ENCODE results near the gene IL17RA.

The IL17RA gene

DNA sequence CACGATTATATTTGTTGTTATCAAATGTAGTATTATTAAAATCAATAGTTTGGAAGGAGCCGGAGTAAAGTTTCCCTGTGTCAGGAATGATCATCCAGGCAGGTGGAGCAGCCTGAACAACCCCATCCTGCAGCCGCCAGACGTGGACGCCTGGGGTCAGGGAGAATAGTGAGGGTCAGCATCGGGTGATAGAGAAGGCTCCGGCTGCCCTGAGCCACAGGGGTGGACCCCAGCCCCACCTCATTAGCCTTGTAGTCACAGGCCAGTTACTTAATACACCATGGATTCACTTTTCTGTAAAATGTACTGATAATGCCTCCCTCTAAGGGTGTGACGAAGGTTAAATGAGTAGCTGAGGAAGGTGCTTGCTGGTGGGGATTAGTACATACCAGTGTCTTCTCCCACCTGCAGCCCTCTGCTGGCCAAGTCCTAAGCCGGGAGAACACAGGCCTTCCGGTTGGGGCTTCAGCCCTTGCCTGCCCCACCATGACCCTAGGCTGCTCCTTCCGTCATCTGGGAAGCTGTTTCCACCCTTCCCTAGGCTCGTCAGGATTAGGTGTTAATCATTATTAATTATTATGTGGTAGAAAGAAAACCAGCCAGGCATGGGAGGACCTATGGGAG is 21.5 kb downstream of the IL17RA start:
- no peak for DNase-seq (ENCODE audit: low spot score)

DNA sequence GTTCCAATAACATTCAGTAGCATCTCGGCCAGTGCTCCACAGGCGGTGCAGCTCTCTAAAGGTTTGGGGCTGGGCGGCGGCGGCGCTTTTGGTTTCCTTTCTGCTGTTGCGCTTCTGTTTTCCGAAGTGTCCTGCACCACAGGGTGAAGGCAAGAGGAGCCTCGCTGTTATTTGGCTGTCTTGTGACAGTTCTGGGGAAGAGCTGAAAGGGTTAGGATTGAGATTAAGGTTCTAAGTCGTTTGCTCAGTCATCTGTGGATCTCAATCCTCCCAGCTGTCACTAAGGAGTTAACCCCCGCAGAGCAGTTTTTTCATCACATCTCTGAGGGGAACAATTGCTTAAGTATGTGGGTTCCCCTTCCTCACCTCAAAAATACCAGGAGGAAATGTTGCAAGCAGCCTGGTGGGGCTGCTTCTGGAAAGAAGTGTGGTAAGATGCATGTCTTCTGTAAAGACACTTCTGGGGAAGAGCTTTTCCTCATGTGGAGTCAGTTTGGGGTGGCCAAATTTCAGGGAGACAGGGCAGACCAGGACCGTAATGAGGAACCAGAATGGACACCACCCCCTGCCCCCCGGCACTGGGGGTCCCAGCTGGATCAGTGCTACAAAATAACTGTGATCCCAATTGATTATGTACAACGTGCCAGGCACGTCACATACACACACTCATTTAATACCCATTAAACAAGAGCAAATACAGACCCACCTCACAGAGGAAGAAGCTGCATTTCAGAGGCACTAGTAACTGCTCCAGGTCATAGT is 22.2 kb downstream of the IL17RA start:
- DNase-seq (ENCODE audit: low spot score), result no peak

DNA sequence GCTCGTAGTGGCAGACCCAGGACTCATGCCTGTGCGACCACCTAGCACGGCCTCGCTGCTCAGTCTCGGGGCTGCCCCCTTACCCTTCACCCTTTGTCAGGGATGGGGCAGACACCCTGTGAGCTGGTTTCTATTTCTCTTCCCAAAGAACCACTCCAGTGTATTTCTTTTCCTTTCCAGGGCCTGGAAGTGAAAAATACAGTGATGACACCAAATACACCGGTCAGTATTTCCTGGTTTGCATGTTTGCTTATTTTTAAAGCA is 22.7 kb downstream of the IL17RA start:
- DNase-seq (ENCODE audit: low spot score), result no peak

DNA sequence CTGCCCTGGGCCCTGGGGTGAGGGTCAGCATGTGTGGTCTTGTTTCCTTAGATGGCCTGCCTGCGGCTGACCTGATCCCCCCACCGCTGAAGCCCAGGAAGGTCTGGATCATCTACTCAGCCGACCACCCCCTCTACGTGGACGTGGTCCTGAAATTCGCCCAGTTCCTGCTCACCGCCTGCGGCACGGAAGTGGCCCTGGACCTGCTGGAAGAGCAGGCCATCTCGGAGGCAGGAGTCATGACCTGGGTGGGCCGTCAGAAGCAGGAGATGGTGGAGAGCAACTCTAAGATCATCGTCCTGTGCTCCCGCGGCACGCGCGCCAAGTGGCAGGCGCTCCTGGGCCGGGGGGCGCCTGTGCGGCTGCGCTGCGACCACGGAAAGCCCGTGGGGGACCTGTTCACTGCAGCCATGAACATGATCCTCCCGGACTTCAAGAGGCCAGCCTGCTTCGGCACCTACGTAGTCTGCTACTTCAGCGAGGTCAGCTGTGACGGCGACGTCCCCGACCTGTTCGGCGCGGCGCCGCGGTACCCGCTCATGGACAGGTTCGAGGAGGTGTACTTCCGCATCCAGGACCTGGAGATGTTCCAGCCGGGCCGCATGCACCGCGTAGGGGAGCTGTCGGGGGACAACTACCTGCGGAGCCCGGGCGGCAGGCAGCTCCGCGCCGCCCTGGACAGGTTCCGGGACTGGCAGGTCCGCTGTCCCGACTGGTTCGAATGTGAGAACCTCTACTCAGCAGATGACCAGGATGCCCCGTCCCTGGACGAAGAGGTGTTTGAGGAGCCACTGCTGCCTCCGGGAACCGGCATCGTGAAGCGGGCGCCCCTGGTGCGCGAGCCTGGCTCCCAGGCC is 23.7 kb downstream of the IL17RA start:
- DNase-seq (ENCODE audit: low spot score), result no peak

GRCh38 chr22:17109113-17109865 is 24.5 kb downstream of the IL17RA start:
- DNase-seq (ENCODE audit: low spot score), result no peak

DNA sequence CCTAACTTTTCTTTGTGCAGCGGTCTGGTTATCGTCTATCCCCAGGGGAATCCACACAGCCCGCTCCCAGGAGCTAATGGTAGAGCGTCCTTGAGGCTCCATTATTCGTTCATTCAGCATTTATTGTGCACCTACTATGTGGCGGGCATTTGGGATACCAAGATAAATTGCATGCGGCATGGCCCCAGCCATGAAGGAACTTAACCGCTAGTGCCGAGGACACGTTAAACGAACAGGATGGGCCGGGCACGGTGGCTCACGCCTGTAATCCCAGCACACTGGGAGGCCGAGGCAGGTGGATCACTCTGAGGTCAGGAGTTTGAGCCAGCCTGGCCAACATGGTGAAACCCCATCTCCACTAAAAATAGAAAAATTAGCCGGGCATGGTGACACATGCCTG is 25.2 kb downstream of the IL17RA start:
- no peak for DNase-seq (ENCODE audit: low spot score)

DNA sequence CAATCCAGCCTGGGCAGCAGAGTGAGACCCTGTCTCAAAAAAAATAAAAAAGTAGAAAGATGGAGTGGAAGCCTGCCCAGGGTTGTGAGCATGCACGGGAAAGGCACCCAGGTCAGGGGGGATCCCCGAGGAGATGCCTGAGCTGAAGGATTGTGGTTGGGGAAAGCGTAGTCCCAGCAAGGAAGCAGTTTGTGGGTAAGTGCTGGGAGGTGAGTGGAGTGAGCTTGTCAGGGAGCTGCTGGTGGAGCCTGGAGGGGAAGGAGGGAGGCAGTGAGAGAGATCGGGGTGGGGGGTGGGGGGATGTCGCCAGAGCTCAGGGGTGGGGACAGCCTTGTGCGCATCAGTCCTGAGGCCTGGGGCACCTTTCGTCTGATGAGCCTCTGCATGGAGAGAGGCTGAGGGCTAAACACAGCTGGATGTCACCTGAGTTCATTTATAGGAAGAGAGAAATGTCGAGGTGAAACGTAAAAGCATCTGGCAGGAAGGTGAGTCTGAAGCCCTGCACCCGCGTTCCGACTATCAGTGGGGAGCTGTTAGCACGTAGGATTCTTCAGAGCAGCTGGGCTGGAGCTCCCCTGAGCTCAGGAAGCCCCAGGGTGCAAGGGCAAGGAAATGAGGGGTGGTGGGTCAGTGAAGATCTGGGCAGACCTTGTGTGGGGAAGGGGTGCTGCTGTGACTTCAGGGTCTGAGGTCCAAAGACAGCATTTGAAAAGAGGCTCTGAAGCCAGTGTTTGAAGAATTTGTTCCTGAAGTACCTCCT is 26.2 kb downstream of the IL17RA start:
- DNase-seq (ENCODE audit: low spot score), result no peak

- DNase-seq (ENCODE audit: low spot score), result no peak
Measured at GRCh38 chr22:17112491-17113042, 27.8 kb downstream of the IL17RA start.

GRCh38 chr22:17113600-17113999 is 28.8 kb downstream of the IL17RA start:
- DNase-seq (ENCODE audit: low spot score), result no peak

- no peak for DNase-seq (ENCODE audit: low spot score)
Measured at GRCh38 chr22:17114173-17114897, 29.5 kb downstream of the IL17RA start.

DNA sequence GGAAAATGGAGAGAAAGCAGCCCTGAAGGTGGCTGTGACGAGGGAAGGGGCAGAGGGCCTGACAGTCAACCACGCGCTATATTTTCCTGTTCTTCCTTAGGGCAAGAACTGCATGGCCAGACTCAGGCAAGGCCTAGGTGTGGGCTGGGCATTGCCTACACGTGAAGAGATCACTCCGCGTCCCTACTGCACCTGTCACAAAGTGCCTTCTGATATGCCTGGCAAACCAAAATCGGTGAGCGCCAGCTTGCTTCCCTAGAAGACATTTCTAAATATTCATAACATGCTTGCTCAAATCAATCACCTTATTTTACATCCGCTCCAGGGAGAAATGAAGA is 30.1 kb downstream of the IL17RA start:
- no peak for DNase-seq (ENCODE audit: low spot score)

- no peak for DNase-seq (ENCODE audit: low spot score)
Measured at GRCh38 chr22:17115236-17115635, 30.4 kb downstream of the IL17RA start.

DNA sequence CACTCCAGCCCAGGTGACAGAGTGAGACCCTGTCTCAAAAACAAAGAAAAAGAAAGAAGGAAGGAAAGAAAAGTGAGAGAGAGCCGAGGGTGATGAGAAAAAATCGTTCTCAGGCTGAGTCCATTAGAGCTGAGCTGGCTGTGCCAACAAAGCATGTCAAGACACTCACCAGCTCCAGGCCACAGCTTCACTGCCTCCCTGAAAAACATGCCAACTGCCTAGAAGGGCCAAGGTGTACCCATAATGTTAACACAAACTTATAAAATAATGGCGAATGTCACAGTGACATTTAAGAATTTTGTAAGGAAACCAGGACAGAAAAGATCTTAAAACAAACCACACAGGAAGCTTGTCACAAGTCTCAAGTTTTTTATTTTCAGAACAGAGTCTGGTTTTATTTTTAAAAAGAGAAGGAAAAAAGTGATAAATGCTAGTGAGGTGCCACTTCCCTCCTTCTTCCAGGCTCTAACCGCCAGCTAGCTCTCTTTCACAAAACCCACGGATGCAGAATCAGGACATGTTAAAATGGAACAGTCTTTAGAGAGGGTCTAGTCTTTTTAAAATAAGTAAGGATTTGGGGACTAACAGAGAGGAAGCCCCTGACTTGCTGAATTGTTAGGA is 31.3 kb downstream of the IL17RA start:
- DNase-seq (ENCODE audit: low spot score), result no peak

- DNase-seq (ENCODE audit: low spot score), result no peak
Measured at GRCh38 chr22:17116572-17117330, 32.0 kb downstream of the IL17RA start.

DNA sequence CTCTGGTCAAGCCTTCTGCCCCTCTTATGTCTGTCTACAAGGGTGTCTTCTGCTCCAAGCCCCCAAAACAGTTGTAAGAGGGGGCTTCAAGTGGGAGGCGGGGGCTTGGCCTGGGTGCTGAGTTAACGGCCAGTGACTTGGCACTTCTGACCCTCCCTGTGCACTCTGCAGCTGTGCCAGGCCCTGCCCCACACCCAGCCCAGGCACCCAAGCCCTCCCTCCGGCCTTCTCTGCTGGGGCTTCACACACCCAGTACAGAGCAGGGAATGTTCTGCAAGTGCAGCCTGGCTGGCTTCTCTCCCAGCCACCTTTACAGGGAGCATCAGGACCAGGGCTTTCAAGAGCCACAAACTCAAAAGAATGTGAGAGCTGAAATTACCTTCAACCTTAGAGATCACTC is 32.6 kb downstream of the IL17RA start:
- DNase-seq (ENCODE audit: low spot score), result no peak

DNA sequence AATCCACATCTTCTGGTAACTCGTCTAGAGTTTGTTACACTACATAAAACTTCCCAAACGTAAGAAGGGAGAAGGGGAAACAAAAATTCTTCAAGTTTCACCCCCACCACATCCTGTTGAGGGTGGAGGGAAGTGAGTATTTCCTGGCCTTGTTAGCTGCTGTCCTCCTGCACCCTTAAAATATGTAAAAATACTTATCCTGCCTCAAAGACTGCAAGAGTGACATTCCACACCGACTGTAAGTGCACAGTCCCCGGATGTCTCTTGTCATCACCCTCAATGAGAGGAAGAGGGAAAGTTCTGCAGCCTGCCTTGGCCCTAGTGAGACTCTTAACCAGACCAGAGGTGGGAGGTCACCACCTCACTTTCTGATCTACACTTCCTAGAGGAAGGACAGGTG is 33.1 kb downstream of the IL17RA start:
- DNase-seq (ENCODE audit: low spot score), result no peak

GRCh38 chr22:17118342-17118741 is 33.5 kb downstream of the IL17RA start:
- DNase-seq (ENCODE audit: low spot score), result no peak

- DNase-seq (ENCODE audit: low spot score), result no peak
Measured at GRCh38 chr22:17119481-17120202, 34.8 kb downstream of the IL17RA start.

- DNase-seq (ENCODE audit: low spot score), result peak; percentile 72
Measured at GRCh38 chr22:17120281-17120680, 35.5 kb downstream of the IL17RA start.

Data from GM03348 (cell line).